Inferior parietal cortex (tissue), 1 donor: Measurements from ENCODE around the gene MYRF.

Experiments used
- DNase-seq: peaks from one replicate; pipeline ENCODE4 v3.0.0-alpha.2; 2016; ENCODE audit errors: extremely low spot score

Gene MYRF

DNA sequence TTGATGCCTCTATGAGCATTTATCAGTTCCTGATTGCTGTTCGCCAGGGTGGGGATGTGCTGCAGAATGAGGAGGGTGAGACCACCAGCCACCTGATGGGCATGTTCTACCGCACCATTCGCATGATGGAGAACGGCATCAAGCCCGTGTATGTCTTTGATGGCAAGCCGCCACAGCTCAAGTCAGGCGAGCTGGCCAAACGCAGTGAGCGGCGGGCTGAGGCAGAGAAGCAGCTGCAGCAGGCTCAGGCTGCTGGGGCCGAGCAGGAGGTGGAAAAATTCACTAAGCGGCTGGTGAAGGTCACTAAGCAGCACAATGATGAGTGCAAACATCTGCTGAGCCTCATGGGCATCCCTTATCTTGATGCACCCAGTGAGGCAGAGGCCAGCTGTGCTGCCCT is 43.0 kb downstream of the MYRF start:
- DNase-seq = no peak

DNA sequence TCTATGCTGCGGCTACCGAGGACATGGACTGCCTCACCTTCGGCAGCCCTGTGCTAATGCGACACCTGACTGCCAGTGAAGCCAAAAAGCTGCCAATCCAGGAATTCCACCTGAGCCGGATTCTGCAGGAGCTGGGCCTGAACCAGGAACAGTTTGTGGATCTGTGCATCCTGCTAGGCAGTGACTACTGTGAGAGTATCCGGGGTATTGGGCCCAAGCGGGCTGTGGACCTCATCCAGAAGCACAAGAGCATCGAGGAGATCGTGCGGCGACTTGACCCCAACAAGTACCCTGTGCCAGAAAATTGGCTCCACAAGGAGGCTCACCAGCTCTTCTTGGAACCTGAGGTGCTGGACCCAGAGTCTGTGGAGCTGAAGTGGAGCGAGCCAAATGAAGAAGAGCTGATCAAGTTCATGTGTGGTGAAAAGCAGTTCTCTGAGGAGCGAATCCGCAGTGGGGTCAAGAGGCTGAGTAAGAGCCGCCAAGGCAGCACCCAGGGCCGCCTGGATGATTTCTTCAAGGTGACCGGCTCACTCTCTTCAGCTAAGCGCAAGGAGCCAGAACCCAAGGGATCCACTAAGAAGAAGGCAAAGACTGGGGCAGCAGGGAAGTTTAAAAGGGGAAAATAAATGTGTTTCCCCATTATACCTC is 43.6 kb downstream of the MYRF start:
- DNase-seq = no peak

DNA sequence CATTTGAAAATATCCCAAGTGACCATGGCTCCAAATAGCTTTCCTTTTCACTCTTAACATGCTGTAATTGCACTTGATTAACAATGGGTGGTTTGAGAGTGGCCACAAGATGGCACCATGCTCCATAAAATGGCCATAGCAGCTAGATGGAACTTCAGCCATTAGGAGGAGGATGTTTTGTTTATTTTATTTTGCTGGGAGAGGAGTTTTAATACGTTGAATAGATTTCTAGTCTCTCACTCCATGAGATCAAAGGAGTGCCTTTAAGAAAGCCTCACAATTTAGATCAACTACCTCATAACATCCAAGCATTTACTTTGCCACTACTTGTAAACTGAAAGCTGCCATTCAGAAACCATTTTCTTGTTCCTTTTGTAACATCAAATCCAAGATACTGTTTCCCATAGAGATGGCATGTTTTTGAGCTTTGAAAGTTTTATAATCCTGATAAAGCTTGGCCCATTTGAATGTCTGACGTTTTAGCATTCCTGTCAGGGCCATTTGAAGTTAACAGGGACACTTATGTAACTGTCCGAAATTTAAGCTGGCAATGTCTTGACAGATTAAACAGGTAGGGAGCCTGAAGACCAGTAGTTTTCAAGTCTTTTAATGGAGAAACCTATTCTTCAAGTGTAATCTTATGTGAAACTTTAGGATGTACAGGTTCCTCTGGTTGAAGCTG is 45.0 kb downstream of the MYRF start:
- DNase-seq = peak; percentile 94

DNA sequence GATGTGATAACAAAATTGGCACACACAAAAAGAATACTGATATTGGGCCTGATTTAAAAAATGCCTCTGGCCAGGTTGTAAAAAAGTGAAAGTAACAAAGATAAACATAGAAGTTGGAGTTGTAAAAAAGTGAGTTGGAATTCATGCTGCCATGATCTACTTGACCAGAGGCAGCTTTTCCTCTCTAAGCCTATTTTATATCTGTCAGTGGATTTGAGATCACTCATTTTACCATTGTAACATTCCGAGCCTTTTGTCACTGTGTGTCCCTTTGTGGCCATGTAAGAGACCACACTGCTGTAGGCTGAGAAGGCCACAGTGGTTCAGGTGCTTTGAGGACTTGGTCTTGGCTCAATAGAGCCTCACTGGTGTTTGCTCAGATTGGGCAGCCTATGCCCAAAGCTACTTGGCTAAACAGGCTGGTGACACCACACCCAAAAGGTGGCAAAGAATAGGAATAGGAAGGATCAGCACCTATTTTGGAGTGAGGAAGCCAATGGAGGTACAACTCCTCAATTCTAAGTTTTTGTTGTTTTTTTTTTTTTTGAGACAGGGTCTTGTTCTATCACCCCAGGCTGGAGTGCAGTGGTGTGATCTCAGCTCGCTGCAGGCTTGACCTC is 47.3 kb downstream of the MYRF start:
- DNase-seq = no peak

DNA sequence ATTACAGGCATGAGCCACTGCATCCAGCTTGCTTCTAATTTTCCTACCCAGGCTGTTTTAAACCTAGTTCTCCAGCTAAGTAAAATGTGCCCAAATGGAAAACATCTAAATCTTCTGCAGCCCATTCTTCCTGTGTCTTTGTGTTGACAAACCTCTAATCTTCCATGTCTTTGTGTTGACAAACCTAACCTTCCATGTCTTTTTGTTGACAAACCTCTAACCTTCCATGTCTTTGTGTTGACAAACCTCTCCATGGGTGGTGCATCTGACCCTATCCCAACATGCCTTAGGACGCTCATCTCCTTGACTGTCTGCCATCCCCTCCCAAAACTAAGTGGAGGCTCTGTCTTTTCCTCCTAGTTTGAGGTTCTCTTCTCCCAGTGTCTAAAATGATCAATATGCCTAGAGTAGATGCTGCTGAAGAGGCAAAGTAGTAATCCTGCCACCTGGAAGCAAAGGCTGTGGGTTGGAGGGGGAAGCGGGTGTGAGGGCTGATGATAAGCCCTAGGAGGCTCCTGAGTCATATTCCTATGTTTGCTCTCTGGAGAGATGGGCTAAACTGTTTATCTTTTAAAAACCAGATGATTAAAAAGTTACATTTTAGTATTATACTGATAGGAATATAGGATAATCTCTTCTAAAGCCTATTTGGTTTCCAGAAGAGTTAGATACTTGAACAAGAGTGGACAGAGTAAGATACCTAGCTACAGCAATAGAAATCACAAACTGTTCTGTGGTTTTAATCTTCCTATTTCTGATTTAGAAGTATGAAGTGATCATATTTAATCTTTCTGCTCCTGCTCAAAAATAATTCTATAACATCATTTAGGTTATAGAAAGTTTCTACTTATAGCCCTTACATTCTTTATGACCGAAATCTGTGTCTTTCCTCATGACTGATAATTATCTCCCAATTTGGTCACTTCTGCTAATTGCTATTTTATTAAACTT is 48.2 kb downstream of the MYRF start:
- DNase-seq = no peak

DNA sequence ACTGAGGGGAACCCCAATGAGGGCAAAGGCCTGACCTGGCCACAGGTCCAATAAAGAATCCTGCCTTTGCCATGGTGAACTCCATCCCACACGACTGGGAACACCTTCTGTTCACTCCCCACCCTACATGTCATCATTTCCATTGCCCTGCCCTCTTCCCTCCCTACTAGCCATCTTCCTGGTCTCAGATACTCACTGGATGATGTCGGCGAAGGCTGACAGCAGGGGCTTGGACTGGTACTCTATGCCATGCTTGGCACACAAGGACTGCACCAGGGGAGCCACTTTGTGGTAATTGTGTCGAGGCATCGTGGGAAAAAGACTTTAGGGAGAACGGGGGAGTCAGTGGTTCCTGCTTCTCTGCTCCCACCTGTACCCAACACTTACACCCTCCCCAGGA is 50.2 kb downstream of the MYRF start:
- no peak for DNase-seq

DNA sequence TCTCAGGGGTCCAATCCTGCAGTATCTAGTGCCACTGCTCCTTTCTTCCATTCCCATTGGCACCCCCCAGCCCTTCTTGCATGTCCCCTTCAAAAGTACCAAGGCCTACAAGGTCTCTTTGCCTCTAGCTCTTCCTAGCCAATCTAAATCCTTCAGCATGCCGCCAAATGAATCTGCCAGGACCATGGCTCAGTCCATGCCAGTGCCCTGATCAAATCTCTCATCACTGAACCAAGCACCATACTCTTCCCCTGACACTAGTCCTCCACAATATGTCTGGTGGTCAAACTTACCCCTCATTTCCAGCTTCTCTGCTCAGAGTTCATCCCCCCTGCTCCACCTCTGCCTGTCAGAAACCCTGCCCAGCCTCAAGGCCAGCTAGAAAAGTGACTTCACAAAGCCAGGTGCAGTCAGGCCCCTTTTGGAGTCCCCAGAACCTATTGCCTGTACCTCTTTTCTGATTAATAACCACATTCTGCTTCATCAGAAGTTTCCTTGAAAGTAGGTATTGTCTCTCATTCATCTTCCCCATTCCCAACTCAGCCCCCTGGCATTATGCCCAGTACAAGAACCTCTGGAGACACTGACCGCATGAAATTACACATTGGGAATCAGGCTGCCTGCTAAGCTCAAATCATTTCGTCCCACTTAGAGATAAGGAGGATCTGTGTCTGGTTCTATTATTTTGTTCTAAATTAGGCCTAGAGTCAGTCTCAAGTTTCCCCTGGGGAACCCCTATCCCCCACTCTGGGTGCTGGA is 51.6 kb downstream of the MYRF start:
- no peak for DNase-seq

DNA sequence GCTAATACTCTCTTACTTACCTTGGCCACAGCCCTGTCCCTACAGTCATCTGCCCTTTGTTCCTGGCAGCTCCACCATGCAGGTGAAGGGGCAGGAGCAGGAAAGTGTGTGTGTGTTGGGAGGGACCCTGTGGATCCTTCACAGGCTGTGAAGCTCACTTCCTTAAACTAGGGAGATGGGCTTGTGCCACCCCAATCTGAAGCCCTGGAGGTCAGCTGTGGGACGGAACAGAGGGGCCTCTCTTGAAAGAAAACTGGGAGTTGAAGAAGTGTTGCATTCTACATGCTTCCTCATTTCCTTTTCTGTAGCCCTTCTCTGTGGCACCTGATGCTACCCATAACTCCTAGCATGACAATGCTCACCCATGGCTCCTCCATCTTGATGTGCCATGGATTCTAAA is 52.7 kb downstream of the MYRF start:
- DNase-seq = no peak

DNA sequence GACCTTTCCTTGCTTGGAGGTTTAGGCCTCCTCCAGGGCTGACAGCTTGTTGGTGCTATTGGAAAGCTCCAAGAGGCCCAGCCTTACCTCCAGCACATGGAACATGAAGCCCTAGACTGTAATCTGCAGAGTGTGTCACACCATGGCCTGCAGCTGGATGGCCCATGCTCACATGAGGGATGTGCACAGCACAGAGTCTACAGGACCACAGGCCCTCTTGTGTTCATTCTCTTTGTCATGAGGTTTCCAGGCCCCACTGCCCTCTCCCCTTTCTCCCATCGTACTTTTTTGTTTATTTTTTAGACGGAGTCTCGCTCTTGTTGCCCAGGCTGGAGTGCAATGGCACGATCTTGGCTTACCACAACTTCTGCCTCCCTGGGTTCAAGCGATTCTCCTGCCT is 54.3 kb downstream of the MYRF start:
- DNase-seq = no peak

DNA sequence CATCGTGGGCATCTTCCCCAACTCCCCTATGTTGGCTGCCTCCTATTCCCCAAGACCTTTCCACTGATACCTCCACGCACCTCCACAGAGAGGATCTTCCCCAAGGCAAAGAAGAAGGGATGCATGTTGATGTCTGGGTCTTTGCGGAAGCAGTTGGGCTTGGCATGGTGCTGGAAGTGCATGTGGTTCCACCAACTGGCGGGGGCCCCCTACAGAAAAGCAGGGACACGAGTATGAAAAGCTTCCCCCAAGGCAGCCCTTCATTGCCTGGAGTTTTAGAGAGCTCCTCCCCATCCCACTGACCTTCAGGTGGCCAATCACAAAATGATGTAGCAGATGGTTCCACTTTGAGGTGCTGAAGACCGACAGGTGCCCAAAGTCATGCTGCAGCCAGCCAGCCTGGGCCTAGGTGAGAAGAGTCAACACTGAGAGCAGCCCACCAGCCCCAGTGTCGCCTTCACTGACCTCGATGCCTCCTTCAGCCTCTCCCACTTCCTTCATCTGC is 58.3 kb downstream of the MYRF start:
- no peak for DNase-seq

DNA sequence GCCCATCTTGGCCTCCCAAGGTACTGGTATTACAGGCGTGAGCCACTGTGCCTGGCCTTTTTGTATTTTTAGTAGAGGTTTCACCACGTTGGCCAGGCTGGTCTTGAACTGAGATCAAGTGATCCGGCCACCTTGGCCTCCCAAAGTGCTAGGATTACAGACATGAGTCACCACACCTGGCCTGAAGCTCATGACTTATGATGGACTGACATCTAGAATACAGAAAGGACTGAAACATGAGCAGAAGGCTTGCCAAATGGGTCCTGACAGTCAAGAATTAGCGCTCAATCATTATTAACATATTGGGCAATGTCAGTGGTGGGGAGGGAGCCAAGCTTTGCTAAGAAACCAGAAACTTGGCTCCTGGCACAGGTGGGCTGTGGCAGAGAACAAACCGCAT is 59.4 kb downstream of the MYRF start:
- DNase-seq = no peak

DNA sequence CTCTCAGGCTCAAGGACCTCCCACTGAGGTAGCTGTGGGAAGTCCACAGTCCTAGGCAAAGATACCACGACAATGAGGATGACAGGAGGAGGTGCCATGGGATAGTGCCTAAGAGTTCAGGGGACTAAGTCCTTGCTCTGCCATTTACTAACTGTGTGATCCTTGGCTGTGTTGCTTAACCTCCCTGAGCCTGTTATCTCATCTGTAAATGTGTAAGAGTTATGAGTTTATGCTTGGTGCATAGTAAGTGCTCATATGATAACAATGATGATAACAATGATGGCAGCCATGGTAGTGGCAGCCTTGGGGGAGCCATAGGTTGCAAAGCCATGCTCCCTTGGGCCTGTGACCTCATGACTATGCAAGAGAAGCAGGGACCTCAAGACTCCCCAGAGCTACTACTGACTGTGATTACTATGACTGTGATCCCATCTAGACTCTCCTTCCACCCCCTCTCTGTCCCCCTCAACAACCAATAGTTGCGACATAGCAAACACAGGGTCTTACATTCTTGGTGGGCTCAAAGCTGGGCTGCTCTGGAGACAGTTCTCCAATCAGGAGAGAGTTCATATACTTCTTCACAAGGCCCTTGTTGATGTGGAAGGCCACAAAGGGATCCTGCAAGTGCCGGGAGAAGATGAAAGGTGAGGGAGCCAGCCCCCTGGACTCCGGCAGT is 60.4 kb downstream of the MYRF start:
- DNase-seq = no peak

DNA sequence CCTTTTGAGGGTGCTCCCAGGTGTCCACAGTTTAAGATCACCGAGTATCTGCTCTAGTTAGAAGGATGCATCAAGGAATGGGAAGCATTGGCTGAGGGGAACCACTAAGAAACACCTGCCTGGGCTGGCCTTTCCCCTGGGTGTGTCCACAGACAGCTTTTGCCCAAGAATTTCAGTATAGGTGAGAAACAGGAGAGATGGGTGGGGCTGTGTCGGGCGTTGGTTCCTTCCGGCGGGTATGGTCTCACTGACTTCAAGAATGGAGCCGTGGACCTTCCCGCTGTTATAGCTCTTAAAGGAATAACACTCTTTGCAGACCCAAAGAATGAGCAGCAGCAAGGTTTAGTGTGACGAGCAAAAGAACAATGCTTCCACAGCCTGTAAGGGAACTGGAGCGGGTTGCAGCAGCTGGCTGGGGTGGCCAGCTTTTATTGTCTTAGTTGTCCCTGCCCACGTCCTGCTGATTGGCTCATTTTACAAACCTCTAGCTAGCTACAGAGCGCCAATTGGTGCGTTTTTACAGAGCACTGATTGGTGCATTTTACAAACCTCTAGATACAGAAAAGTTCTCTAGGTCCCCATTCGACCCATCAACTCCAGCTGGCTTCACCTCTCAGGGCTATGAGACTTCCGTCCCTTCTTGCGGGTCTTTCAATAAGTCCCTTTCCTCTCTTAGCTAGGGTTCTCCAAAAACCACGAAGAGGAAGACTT is 62.0 kb downstream of the MYRF start:
- DNase-seq = peak; percentile 70

DNA sequence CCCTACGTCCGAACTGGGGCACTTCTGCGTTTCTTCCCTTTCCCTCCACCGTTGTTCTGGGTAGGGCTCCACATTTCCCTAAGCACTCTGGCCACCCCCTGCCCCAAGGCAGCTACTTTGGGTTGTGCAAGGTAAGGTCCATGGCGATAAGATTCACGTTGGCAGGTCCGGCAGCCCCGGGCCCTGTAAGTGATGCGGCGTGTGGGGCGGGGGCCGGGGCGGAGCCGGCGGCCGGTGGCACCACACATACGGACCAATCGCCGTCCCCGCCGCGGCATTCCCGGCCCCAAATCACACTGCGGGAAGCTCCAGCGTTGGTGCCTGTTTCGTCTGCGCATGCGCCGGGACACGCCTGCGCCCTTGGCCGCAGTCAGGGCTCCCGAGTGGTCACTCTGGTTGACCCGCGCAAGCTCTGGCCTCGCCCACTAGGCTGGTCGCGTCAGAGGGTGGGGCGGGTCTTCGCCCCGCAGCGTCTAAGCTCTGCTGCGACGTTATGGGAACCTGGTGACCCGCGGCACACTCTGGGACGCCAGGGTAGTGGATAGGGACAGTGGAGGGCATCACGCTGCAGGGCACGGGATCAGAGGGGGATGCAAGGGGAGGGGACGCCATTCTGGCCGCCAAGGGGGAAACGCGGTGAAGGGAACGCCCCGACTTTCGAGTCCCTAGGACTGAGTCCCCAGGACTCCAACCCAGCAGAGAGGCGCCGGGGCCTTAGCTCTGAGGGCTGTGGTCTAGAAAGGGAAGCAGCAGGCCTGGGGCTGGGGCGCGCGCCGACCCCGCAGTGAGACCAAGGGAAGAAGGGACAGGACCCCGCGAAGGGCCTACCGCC is 62.7 kb downstream of the MYRF start:
- peak; percentile 98 for DNase-seq

DNA sequence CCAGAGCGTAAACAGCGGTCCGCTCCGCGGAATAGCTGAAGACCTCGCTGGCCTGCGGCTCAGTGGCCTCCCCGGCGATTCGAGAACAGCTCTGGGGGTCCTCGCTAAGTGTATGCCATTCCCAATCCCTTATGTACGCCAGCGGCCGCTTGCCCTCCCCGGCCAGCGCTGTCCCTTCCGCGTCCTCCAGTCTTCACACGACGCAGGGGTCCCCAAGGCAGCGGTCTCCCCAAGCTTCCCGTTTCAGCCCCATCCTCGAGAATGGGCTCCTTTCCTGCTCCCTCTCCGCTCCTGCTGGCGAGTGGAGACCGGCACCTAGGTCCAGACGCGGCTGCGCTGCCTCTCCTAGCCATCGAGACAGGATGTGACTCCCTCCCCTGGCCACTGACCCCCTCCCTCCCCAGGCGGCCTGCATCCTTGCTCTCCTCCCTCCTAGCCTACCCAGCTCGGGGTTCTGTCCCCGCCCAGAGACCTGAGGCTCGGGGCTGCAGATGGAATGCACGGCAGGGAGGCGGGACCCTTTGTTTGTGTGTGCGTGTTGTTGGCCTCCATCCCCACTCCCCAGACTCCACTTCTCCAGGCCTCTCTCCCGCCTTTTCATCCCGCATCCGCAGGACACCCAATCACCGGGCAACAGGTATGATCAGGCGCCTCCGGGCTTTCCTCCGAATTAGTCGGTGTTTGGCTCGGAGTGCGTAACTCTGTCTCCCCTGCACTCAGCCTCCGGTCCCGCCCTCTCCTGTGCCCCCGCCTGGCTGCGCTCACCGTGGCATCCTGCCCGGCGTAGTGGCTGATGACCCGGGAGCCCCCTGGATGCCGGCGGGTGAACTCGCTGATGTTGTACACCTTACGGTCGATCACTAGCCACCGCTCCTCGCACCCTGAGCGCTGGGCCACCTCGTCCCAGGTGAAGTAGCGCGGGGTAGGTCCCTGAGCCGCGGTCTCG is 63.6 kb downstream of the MYRF start:
- peak; percentile 47 for DNase-seq

DNA sequence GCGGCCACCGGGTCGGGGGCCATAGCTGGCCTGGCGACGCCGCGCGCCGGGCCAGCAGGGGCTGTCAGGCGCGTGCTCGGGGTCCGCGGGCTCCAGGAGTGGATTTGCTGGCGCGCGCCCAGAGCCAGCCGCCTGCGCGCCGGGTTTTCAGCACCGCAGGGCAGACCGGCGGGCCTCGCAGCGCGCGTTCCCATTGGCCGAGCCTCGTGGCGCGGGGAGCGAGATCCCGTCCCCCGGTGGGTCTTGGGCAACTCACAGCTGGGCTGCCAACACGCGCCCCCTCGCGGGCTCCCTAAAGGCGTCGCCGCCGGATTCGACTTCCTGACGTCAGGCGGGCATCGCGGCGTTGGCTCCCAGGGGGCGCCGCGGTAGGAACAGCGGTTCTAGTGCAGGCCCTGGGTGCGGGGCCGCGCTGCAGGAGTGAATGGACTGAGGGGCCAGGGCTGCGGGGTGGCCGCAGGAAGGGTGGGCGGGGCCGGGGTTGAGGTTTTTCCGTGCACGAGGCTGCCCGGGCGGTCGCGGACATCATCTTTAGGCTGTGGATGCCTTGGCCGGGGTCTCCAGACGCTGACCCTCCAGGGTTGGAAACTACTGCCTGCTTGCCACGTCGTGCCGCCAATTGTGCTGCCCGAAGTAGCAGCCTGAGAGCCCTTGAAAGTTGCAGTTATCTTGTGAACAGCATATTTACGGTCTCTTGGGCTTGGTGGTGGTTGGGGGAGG is 64.5 kb downstream of the MYRF start, which contains the start of gene FADS1:
Gene FADS1 (minus strand): TSS at position 268 of the 720 bp plus-strand sequence. CDS start 74 bp downstream, at position 194.
- DNase-seq = peak; percentile 89
